ENCODE measurements around the gene DZANK1.

Gene DZANK1

GRCh38 chr20:18481596-18481995 lies 14.8 kb upstream of the DZANK1 start:
- Mint-ChIP-seq H3K4me1 (no peaks in the 10 kb centered on the region), H3K4me3 (no peak overlapping the region), H3K27ac (no peak overlapping the region), H3K27me3 (no peaks in the 10 kb centered on the region), H3K36me3 (ENCODE audit: low read depth) (peaks cover 32% of the 10 kb centered on the region), H3K9me3 (no peaks in the 10 kb centered on the region)
- ATAC-seq: no peak
- no peak for DNase-seq

GRCh38 chr20:18477821-18478220 lies 11.0 kb upstream of the DZANK1 start:
- no peaks in the 10 kb centered on the region for H3K4me1 Mint-ChIP-seq
- no peaks in the 10 kb centered on the region for H3K9me3 Mint-ChIP-seq
- ATAC-seq: no peak
- H3K27me3 Mint-ChIP-seq: no peaks in the 10 kb centered on the region
- no peak overlapping the region for H3K4me3 Mint-ChIP-seq
- no peak for DNase-seq
- H3K36me3 Mint-ChIP-seq (ENCODE audit: low read depth): peaks cover 37% of the 10 kb centered on the region
- H3K27ac Mint-ChIP-seq: no peak overlapping the region

- no peaks in the 10 kb centered on the region for H3K9me3 Mint-ChIP-seq
- H3K27ac Mint-ChIP-seq: no peak overlapping the region
- ATAC-seq (no peak), DNase-seq (no peak)
- H3K27me3 Mint-ChIP-seq: no peaks in the 10 kb centered on the region
- no peaks in the 10 kb centered on the region for H3K4me1 Mint-ChIP-seq
- peaks cover 36% of the 10 kb centered on the region for H3K36me3 Mint-ChIP-seq (ENCODE audit: low read depth)
- no peak overlapping the region for H3K4me3 Mint-ChIP-seq
Observed at GRCh38 chr20:18477218-18477617, 10.4 kb upstream of the DZANK1 start.

GRCh38 chr20:18466574-18466893 lies 296 bp downstream of the DZANK1 start:
- Mint-ChIP-seq H3K9me3 (no peaks in the 10 kb centered on the region), H3K27ac (peak overlapping the region; percentile 96), H3K4me1 (peaks cover 28% of the 10 kb centered on the region), H3K4me3 (peak overlapping the region; percentile 94), H3K36me3 (ENCODE audit: low read depth) (peaks cover 3% of the 10 kb centered on the region), H3K27me3 (no peaks in the 10 kb centered on the region)
- DNase-seq: no peak
- ATAC-seq: peak; percentile 39

GRCh38 chr20:18465536-18466200 lies 1.2 kb downstream of the DZANK1 start:
- no peak for DNase-seq
- H3K27ac Mint-ChIP-seq: no peak overlapping the region
- no peaks in the 10 kb centered on the region for H3K9me3 Mint-ChIP-seq
- no peaks in the 10 kb centered on the region for H3K27me3 Mint-ChIP-seq
- ATAC-seq: no peak
- peak overlapping the region; percentile 94 for H3K4me3 Mint-ChIP-seq
- peaks cover 3% of the 10 kb centered on the region for H3K36me3 Mint-ChIP-seq (ENCODE audit: low read depth)
- H3K4me1 Mint-ChIP-seq: peaks cover 28% of the 10 kb centered on the region

GRCh38 chr20:18456600-18456999 lies 10.2 kb downstream of the DZANK1 start:
- no peak for ATAC-seq
- Mint-ChIP-seq H3K4me3 (no peak overlapping the region), H3K27me3 (no peaks in the 10 kb centered on the region), H3K9me3 (no peaks in the 10 kb centered on the region), H3K27ac (no peak overlapping the region), H3K4me1 (no peaks in the 10 kb centered on the region), H3K36me3 (ENCODE audit: low read depth) (peaks cover 1% of the 10 kb centered on the region)
- DNase-seq: no peak

- no peaks in the 10 kb centered on the region for H3K9me3 Mint-ChIP-seq
- H3K4me1 Mint-ChIP-seq: no peaks in the 10 kb centered on the region
- H3K27ac Mint-ChIP-seq: no peak overlapping the region
- peaks cover 2% of the 10 kb centered on the region for H3K36me3 Mint-ChIP-seq (ENCODE audit: low read depth)
- DNase-seq: no peak
- H3K4me3 Mint-ChIP-seq: no peak overlapping the region
- no peaks in the 10 kb centered on the region for H3K27me3 Mint-ChIP-seq
- no peak for ATAC-seq
Observed at GRCh38 chr20:18443886-18444285, 22.9 kb downstream of the DZANK1 start.

GRCh38 chr20:18440403-18440802 lies 26.4 kb downstream of the DZANK1 start:
- ATAC-seq (no peak), DNase-seq (no peak)
- Mint-ChIP-seq H3K9me3 (no peaks in the 10 kb centered on the region), H3K36me3 (ENCODE audit: low read depth) (no peaks in the 10 kb centered on the region), H3K4me1 (peaks cover 3% of the 10 kb centered on the region), H3K27ac (no peak overlapping the region), H3K27me3 (no peaks in the 10 kb centered on the region), H3K4me3 (no peak overlapping the region)

GRCh38 chr20:18436847-18437246 lies 30.0 kb downstream of the DZANK1 start:
- Mint-ChIP-seq H3K4me1 (peaks cover 3% of the 10 kb centered on the region), H3K36me3 (ENCODE audit: low read depth) (no peaks in the 10 kb centered on the region), H3K4me3 (no peak overlapping the region), H3K27me3 (no peaks in the 10 kb centered on the region), H3K9me3 (no peaks in the 10 kb centered on the region), H3K27ac (peak overlapping the region; percentile 16)
- no peak for ATAC-seq
- DNase-seq: no peak

- H3K4me3 Mint-ChIP-seq: no peak overlapping the region
Observed at GRCh38 chr20:18431206-18431605, 35.6 kb downstream of the DZANK1 start.

GRCh38 chr20:18430172-18430826 lies 36.5 kb downstream of the DZANK1 start:
- DNase-seq (no peak), ATAC-seq (no peak)
- H3K4me3 Mint-ChIP-seq: no peak overlapping the region
- H3K27me3 Mint-ChIP-seq: no peaks in the 10 kb centered on the region
- H3K36me3 Mint-ChIP-seq (ENCODE audit: low read depth): no peaks in the 10 kb centered on the region
- no peak overlapping the region for H3K27ac Mint-ChIP-seq
- no peaks in the 10 kb centered on the region for H3K4me1 Mint-ChIP-seq
- no peaks in the 10 kb centered on the region for H3K9me3 Mint-ChIP-seq

More at GRCh38 chr20:18431206-18431605, 35.6 kb downstream of the DZANK1 start:
- DNase-seq: no peak
- no peaks in the 10 kb centered on the region for H3K4me1 Mint-ChIP-seq
- no peaks in the 10 kb centered on the region for H3K36me3 Mint-ChIP-seq (ENCODE audit: low read depth)
- no peaks in the 10 kb centered on the region for H3K27me3 Mint-ChIP-seq
- no peak overlapping the region for H3K27ac Mint-ChIP-seq
- no peaks in the 10 kb centered on the region for H3K9me3 Mint-ChIP-seq
- ATAC-seq: no peak

- no peaks in the 10 kb centered on the region for H3K36me3 Mint-ChIP-seq (ENCODE audit: low read depth)
- H3K9me3 Mint-ChIP-seq: no peaks in the 10 kb centered on the region
- no peak overlapping the region for H3K4me3 Mint-ChIP-seq
- DNase-seq (no peak), ATAC-seq (no peak)
- H3K27ac Mint-ChIP-seq: no peak overlapping the region
- H3K27me3 Mint-ChIP-seq: no peaks in the 10 kb centered on the region
- H3K4me1 Mint-ChIP-seq: no peaks in the 10 kb centered on the region
Observed at GRCh38 chr20:18428490-18429173, 38.2 kb downstream of the DZANK1 start.

GRCh38 chr20:18427214-18427613 lies 39.6 kb downstream of the DZANK1 start:
- no peak for ATAC-seq
- no peak overlapping the region for H3K4me3 Mint-ChIP-seq
- no peak for DNase-seq
- H3K36me3 Mint-ChIP-seq (ENCODE audit: low read depth): no peaks in the 10 kb centered on the region
- no peaks in the 10 kb centered on the region for H3K27me3 Mint-ChIP-seq
- H3K9me3 Mint-ChIP-seq: no peaks in the 10 kb centered on the region
- H3K27ac Mint-ChIP-seq: no peak overlapping the region
- H3K4me1 Mint-ChIP-seq: no peaks in the 10 kb centered on the region

GRCh38 chr20:18421608-18422007 lies 45.2 kb downstream of the DZANK1 start:
- Mint-ChIP-seq H3K27me3 (no peaks in the 10 kb centered on the region), H3K9me3 (no peaks in the 10 kb centered on the region), H3K36me3 (ENCODE audit: low read depth) (no peaks in the 10 kb centered on the region), H3K4me1 (no peaks in the 10 kb centered on the region), H3K27ac (no peak overlapping the region), H3K4me3 (no peak overlapping the region)
- no peak for DNase-seq
- no peak for ATAC-seq

GRCh38 chr20:18416486-18416885 lies 50.3 kb downstream of the DZANK1 start:
- H3K4me3 Mint-ChIP-seq: no peak overlapping the region
- ATAC-seq: no peak
- no peaks in the 10 kb centered on the region for H3K36me3 Mint-ChIP-seq (ENCODE audit: low read depth)
- DNase-seq: no peak
- peaks cover 4% of the 10 kb centered on the region for H3K4me1 Mint-ChIP-seq
- no peak overlapping the region for H3K27ac Mint-ChIP-seq
- H3K9me3 Mint-ChIP-seq: no peaks in the 10 kb centered on the region
- no peaks in the 10 kb centered on the region for H3K27me3 Mint-ChIP-seq

Data from activated naive CD8-positive, alpha-beta T cell treated with anti-CD3 and anti-CD28 coated beads, Interleukin-2, amount 50 U/mL, for 24 hours (primary cell).